ENCODE measurements around the gene MAMDC4.

MAMDC4 gene

GRCh38 chr9:136826188-136826541 is 26.0 kb upstream of the MAMDC4 start:
- TF ChIP-seq CTCF (IDR thresholded peaks at IDR 0.05; ENCODE audit: extremely low read depth, insufficient read depth, missing control alignments): no peak
- DNase-seq (ENCODE audit: low spot score): no peak
- in situ Hi-C loops (cut with MboI; ENCODE audit: low pct_unique_long_range_greater_than_20kb, low sequenced_read_pairs, unreplicated experiment): no loop called here

- TF ChIP-seq CTCF (IDR thresholded peaks at IDR 0.05; ENCODE audit: extremely low read depth, insufficient read depth, missing control alignments): no peak
- no peak for DNase-seq (ENCODE audit: low spot score)
- in situ Hi-C loops (cut with MboI; ENCODE audit: low pct_unique_long_range_greater_than_20kb, low sequenced_read_pairs, unreplicated experiment): no loop called here
Observed at GRCh38 chr9:136826703-136827582, 25.2 kb upstream of the MAMDC4 start.

GRCh38 chr9:136827794-136828473 is 24.2 kb upstream of the MAMDC4 start:
- no peak for TF ChIP-seq CTCF (IDR thresholded peaks at IDR 0.05; ENCODE audit: extremely low read depth, insufficient read depth, missing control alignments)
- in situ Hi-C loops (cut with MboI; ENCODE audit: low pct_unique_long_range_greater_than_20kb, low sequenced_read_pairs, unreplicated experiment): no loop called here
- DNase-seq (ENCODE audit: low spot score): no peak

GRCh38 chr9:136828474-136829140 is 23.5 kb upstream of the MAMDC4 start:
- in situ Hi-C loops (cut with MboI; ENCODE audit: low pct_unique_long_range_greater_than_20kb, low sequenced_read_pairs, unreplicated experiment): no loop called here
- no peak for TF ChIP-seq CTCF (IDR thresholded peaks at IDR 0.05; ENCODE audit: extremely low read depth, insufficient read depth, missing control alignments)
- DNase-seq (ENCODE audit: low spot score): no peak

- no peak for TF ChIP-seq CTCF (IDR thresholded peaks at IDR 0.05; ENCODE audit: extremely low read depth, insufficient read depth, missing control alignments)
- no peak for DNase-seq (ENCODE audit: low spot score)
- in situ Hi-C loops (cut with MboI; ENCODE audit: low pct_unique_long_range_greater_than_20kb, low sequenced_read_pairs, unreplicated experiment): no loop called here
Observed at GRCh38 chr9:136829412-136829811, 22.7 kb upstream of the MAMDC4 start.

GRCh38 chr9:136829981-136830885 is 21.9 kb upstream of the MAMDC4 start:
- no peak for TF ChIP-seq CTCF (IDR thresholded peaks at IDR 0.05; ENCODE audit: extremely low read depth, insufficient read depth, missing control alignments)
- no peak for DNase-seq (ENCODE audit: low spot score)
- in situ Hi-C loops (cut with MboI; ENCODE audit: low pct_unique_long_range_greater_than_20kb, low sequenced_read_pairs, unreplicated experiment): no loop called here

All from GM13977 (cell line).